Thyroid gland (tissue), 4 donors: Measurements from ENCODE around the gene ANO7. TPM values are rescaled to one million over a fixed set of nuclear protein-coding genes. Genes with fewer than 3 reads are reported as not detected.

ENCODE experiments used
- DNase-seq, 2 donors: peaks; one replicate each; pipeline ENCODE4 v3.0.0-alpha.2; 2019
- H3K27ac ChIP-seq, 3 donors: fragments of 200-600 bp; sonication (generic); 1 replicate in 2 of 3; 2 replicates in 1 of 3; pipeline ENCODE4 v1.5.1; 2016 to 2019; ENCODE audit warnings: mild to moderate bottlenecking in 1 of 3, moderate library complexity in 1 of 3
- H3K27me3 ChIP-seq: fragments of 200-600 bp; sonication (generic); one replicate; pipeline ENCODE4 v1.5.1; 2019
- H3K36me3 ChIP-seq, 2 donors: fragments of 200-600 bp; sonication (generic); one replicate each; pipeline ENCODE4 v1.5.1; 2016 to 2019
- H3K4me1 ChIP-seq, 2 donors: fragments of 200-600 bp; sonication (generic); one replicate each; pipeline ENCODE4 v1.5.1; 2017 to 2019
- H3K4me3 ChIP-seq, 3 donors: fragments of 200-600 bp; sonication (generic); replicated peaks in 1 of 3; 1 replicate in 2 of 3; 2 replicates in 1 of 3; pipeline ENCODE4 v1.5.1; 2016; ENCODE audit warnings: mild to moderate bottlenecking in 1 of 3
- H3K9me3 ChIP-seq: fragments of 200-600 bp; sonication (generic); one replicate; pipeline ENCODE4 v1.5.1; 2017
- CTCF ChIP-seq, 6 experiments: fragments of 200-600 bp in 3 of 6; fragments of 450-650 bp in 3 of 6; sonication (generic) in 3 of 6; IDR thresholded peaks; one replicate each; pipeline ENCODE4 v1.5.1; 2016 to 2019; ENCODE audit warnings: antibody characterized with exemption in 6 of 6, mild to moderate bottlenecking in 2 of 6, inconsistent platforms in 1 of 6, moderate library complexity in 1 of 6
- POLR2A ChIP-seq, 2 donors: fragments of 450-650 bp; IDR thresholded peaks; one replicate each; pipeline ENCODE4 v1.6.1; 2017; ENCODE audit warnings: antibody characterized with exemption in 2 of 2, mild to moderate bottlenecking in 2 of 2, moderate library complexity in 1 of 2
- WGBS, 2 donors: methylation state at CpG; one replicate each; pipeline ENCODE4 v1.1.5; 2017; 5-methylcytosine and 5-hydroxymethylcytosine counted together
- intact Hi-C: fragments of 100-400 bp; cut with DNase I; formaldehyde crosslinking; loops from one replicate; pipeline ENCODE4 v1.15.1; 2023
- total RNA-seq, 4 donors: library from RNA; depleted of rRNA; stranded (reverse); fragments of >200 nt; gene quantifications; one replicate each; pipeline ENCODE4 v1.2.3, GENCODE V29; 2016

The ANO7 gene
- total RNA-seq, 4 donors from 2014 or later = 0.94 to 1.8 (median 0.98) TPM; not detected in 1

GRCh38 chr2:241216211-241216761 lies 27.8 kb downstream of the ANO7 start:
- no peak overlapping the region for H3K27ac ChIP-seq
- WGBS, 2 donors = 53 to 64% methylated on average over 12 to 14 of the region's 14 CpGs
- intact Hi-C loops = no loop called here

DNA sequence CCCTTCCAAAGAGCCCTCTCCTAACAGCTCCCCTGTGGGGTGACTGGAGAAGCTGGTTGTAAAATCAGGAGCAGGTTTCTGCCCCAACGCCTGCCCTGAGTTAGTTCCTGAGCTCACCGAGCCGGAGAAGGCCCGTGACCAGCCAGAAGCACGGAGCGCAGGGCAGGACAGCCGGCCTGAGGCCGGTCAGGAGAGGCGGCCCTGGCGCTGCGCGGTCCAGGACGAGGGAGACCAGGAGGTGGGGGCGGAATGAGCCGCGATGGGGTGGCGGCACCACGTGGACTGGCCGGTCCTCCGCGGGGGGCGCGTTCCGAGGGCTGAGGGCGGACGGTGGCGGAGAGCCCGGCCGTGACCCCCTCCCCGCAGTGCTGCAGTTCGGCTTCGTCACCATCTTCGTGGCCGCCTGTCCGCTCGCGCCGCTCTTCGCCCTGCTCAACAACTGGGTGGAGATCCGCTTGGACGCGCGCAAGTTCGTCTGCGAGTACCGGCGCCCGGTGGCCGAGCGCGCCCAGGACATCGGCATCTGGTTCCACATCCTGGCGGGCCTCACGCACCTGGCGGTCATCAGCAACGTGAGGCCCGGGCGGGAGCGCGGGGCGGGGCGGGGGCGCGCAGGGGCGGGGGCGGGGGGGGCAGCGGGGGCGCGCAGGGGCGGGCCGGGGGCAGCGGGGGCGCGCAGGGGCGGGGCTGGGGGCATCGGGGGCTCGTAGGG lies 29.0 kb downstream of the ANO7 start:
- intact Hi-C loops = no loop called here
- WGBS, 2 donors = 0% methylated on average over 1 to 3 of the region's 77 CpGs
- DNase-seq = peak; percentile 88 to 89
- no peaks in the 10 kb centered on the region for H3K9me3 ChIP-seq
- H3K4me1 ChIP-seq = peaks cover 8 to 9% of the 10 kb centered on the region in 2 donors
- H3K36me3 ChIP-seq = no peaks in the 10 kb centered on the region
- H3K4me3 ChIP-seq = peak overlapping the region in 1 of 3 donors; percentile 26
- H3K27me3 ChIP-seq = no peaks in the 10 kb centered on the region
- H3K27ac ChIP-seq = peak overlapping the region; percentile 68 to 85 (median 83)
- TF ChIP-seq CTCF (IDR thresholded peaks at IDR 0.05) = peak in 1 of 6 experiments; percentile 23
- TF ChIP-seq POLR2A (IDR thresholded peaks at IDR 0.05) = peak; percentile 29 to 51

More at GRCh38 chr2:241216211-241216761, 27.8 kb downstream of the ANO7 start:
- no peak for DNase-seq
- TF ChIP-seq CTCF (IDR thresholded peaks at IDR 0.05) (no peak), POLR2A (IDR thresholded peaks at IDR 0.05) (no peak)
- H3K27me3 ChIP-seq = no peaks in the 10 kb centered on the region
- no peaks in the 10 kb centered on the region for H3K36me3 ChIP-seq
- H3K9me3 ChIP-seq = no peaks in the 10 kb centered on the region
- peaks cover 8 to 9% of the 10 kb centered on the region in 2 donors for H3K4me1 ChIP-seq
- H3K4me3 ChIP-seq = no peak overlapping the region

- Histone ChIP-seq H3K27ac (peak overlapping the region in 1 of 3 donors; percentile 74), H3K27me3 (no peaks in the 10 kb centered on the region), H3K4me3 (peak overlapping the region in 2 of 3 donors; percentile 18 to 80), H3K36me3 (no peaks in the 10 kb centered on the region), H3K4me1 (peaks cover 8 to 9% of the 10 kb centered on the region in 2 donors), H3K9me3 (no peaks in the 10 kb centered on the region)
- DNase-seq = peak; percentile 53 to 55
- intact Hi-C loops = no loop called here
- 2 to 3% methylated on average over 24 to 29 of the region's 83 CpGs for WGBS, 2 donors
- TF ChIP-seq CTCF (IDR thresholded peaks at IDR 0.05) = peak in 2 of 6 experiments; percentile 15 to 32
- TF ChIP-seq POLR2A (IDR thresholded peaks at IDR 0.05) = no peak
These were observed 29.9 kb downstream of the ANO7 start for GRCh38 chr2:241218131-241219029.

- 62 to 66% methylated on average over 4 of the region's 4 CpGs for WGBS, 2 donors
- DNase-seq = no peak
- H3K9me3 ChIP-seq = no peaks in the 10 kb centered on the region
- no peaks in the 10 kb centered on the region for H3K27me3 ChIP-seq
- H3K36me3 ChIP-seq = no peaks in the 10 kb centered on the region
- no peak for TF ChIP-seq POLR2A (IDR thresholded peaks at IDR 0.05)
- TF ChIP-seq CTCF (IDR thresholded peaks at IDR 0.05) = no peak
- peaks cover 8 to 9% of the 10 kb centered on the region in 2 donors for H3K4me1 ChIP-seq
- H3K4me3 ChIP-seq = no peak overlapping the region
- no peak overlapping the region for H3K27ac ChIP-seq
- intact Hi-C loops = no loop called here
These were observed 30.5 kb downstream of the ANO7 start for GRCh38 chr2:241219030-241219382.
